Activated naive CD4-positive, alpha-beta T cell treated with anti-CD3 and anti-CD28 coated beads, Interleukin-2, amount 50 U/mL, for 24 hours (primary cell): ENCODE data around the gene MROH7.

ENCODE experiments used
- H3K27ac Mint-ChIP-seq: one replicate; pipeline ENCODE4 v1.8.0; 2021; ENCODE audit warnings: mild to moderate bottlenecking, mixed read lengths
- H3K27me3 Mint-ChIP-seq: one replicate; pipeline ENCODE4 v1.8.0; 2021; ENCODE audit warnings: mixed read lengths
- H3K36me3 Mint-ChIP-seq: one replicate; pipeline ENCODE4 v1.8.0; 2021; ENCODE audit warnings: mixed read lengths
- H3K4me1 Mint-ChIP-seq: one replicate; pipeline ENCODE4 v1.8.0; 2021; ENCODE audit warnings: mixed read lengths
- H3K4me3 Mint-ChIP-seq: one replicate; pipeline ENCODE4 v1.8.0; 2021; ENCODE audit warnings: mild to moderate bottlenecking, mixed read lengths
- H3K9me3 Mint-ChIP-seq: one replicate; pipeline ENCODE4 v1.8.0; 2021; ENCODE audit warnings: mixed read lengths

Gene MROH7

DNA sequence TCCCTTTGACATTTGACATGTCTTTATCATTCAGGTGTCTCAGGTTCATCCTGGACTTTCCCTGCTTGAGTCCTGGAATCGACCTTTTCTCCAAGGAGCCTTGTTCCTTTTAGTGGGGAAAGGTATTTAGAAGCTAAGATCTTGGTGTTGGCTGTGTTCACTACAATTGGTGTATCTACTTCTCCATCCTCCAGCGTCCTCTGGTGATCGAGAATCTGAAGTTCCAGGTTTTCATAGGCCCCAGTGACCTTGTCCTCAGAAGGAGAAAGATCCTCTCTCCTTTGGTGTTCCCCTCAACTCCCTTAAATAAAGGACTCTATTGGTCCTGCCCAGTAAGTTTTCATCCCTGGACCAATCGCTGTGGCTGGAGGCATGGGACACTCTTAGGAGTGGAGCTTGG, 22.1 kb downstream of the MROH7 start:
- Mint-ChIP-seq H3K27me3 (no peaks in the 10 kb centered on the region), H3K9me3 (no peaks in the 10 kb centered on the region), H3K4me3 (no peak overlapping the region), H3K27ac (no peak overlapping the region), H3K36me3 (peaks cover 2% of the 10 kb centered on the region), H3K4me1 (no peaks in the 10 kb centered on the region)

DNA sequence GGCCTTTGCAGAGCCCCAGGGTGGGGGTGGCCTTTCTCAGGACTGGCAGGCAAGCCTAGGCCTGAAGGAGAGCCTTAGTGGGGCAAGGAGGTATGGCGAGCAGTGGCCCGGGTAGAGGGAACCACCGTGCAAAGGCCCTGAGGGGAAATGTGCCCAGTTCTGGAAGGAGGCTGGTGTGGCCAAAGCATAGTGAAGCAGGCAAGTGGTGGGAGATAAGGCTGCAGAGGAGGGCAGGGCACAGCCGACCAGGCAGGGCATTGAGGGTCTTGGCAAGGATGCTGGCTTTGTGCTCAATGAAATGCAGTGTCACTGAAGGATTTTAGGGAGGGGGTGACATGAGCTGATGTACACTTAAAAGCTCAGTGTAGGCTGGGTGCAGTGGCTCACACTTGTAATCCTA, 22.8 kb downstream of the MROH7 start:
- Mint-ChIP-seq H3K36me3 (peaks cover 2% of the 10 kb centered on the region), H3K27ac (no peak overlapping the region), H3K4me3 (no peak overlapping the region), H3K27me3 (no peaks in the 10 kb centered on the region), H3K4me1 (no peaks in the 10 kb centered on the region), H3K9me3 (no peaks in the 10 kb centered on the region)

DNA sequence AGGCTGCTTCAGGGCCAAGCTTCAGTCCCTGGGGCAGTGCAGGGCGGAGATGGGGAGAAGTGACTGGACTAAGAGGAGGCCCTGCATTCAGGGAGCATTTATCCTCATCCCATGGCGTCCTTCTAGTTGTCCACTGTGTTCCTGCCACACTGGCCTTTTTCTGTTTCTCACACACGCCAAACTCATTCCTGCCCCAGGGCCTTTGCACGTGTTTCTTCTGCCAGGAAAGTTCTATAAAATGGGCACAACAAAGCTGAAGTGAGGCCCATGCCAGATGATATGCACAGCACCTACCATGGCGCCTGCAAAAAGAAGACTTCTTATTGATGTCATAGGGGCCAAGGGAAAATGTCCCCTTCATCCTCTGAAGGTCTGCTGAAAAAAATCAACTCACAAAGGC, 24.3 kb downstream of the MROH7 start:
- Mint-ChIP-seq H3K27ac (no peak overlapping the region), H3K36me3 (no peaks in the 10 kb centered on the region), H3K27me3 (no peaks in the 10 kb centered on the region), H3K9me3 (no peaks in the 10 kb centered on the region), H3K4me1 (no peaks in the 10 kb centered on the region), H3K4me3 (no peak overlapping the region)

DNA sequence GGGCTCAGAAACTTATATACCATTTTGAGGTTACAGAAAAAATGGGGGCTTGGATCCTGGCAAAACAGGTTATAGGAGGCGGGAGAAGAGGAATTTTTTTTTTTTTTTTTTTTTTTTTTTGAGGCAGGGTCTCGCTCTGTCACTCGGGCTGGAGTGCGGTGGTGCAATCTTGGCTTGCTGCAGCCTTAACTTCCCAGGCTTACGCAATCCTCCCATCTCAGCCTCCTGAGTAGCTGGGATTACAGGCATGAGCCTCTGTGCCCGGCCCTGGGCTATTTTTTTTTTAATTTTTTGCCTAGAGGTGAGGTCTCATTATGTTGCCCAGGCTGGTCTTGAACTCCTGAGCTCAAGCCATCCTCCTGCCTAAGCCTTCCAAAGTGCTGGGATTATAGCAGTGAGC, 24.7 kb downstream of the MROH7 start:
- Mint-ChIP-seq H3K27ac (no peak overlapping the region), H3K4me1 (no peaks in the 10 kb centered on the region), H3K4me3 (no peak overlapping the region), H3K9me3 (no peaks in the 10 kb centered on the region), H3K36me3 (no peaks in the 10 kb centered on the region), H3K27me3 (no peaks in the 10 kb centered on the region)

DNA sequence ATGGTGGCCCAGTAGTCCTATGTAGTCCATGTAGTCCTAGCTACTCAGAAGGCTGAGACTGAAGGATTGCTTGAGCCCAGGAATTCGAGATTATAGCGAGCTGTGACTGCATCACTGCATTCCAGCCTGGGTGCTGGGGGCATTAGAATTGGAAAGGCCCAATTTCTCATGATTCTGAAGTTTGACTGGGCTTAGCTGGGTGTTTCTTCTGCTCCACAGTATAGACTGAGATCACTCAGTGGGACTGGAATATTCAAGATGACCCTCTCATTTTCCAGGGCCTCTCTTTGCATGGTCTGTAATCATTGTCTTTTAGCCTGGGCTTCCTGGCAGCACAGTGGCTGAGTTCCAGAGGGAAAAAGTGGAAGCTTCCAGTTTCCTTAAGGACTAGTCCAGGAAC, 26.2 kb downstream of the MROH7 start:
- H3K27ac Mint-ChIP-seq = no peak overlapping the region
- H3K4me3 Mint-ChIP-seq = no peak overlapping the region
- no peaks in the 10 kb centered on the region for H3K36me3 Mint-ChIP-seq
- H3K27me3 Mint-ChIP-seq = no peaks in the 10 kb centered on the region
- H3K9me3 Mint-ChIP-seq = no peaks in the 10 kb centered on the region
- no peaks in the 10 kb centered on the region for H3K4me1 Mint-ChIP-seq

DNA sequence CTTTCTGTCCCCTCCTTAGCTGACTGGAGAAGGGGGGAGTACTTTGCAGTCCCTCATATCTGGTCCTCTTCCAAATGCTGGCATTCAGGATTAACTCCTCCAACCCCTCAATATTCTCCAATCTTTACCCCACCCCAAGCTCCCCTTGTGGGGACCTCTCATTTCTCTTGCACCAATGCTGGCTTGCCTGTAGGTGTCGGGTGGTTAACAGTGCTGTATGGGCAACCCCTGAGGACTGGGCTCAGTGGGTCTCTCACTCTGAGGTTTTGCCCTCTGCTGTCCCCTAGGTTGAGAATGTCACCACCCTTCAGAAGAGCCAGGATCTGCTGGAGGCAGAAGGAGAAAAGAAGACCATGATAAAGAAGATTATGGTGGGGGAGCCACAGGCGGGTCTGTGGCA, 27.0 kb downstream of the MROH7 start:
- no peaks in the 10 kb centered on the region for H3K4me1 Mint-ChIP-seq
- no peaks in the 10 kb centered on the region for H3K9me3 Mint-ChIP-seq
- H3K36me3 Mint-ChIP-seq = no peaks in the 10 kb centered on the region
- H3K27ac Mint-ChIP-seq = no peak overlapping the region
- no peaks in the 10 kb centered on the region for H3K27me3 Mint-ChIP-seq
- no peak overlapping the region for H3K4me3 Mint-ChIP-seq

DNA sequence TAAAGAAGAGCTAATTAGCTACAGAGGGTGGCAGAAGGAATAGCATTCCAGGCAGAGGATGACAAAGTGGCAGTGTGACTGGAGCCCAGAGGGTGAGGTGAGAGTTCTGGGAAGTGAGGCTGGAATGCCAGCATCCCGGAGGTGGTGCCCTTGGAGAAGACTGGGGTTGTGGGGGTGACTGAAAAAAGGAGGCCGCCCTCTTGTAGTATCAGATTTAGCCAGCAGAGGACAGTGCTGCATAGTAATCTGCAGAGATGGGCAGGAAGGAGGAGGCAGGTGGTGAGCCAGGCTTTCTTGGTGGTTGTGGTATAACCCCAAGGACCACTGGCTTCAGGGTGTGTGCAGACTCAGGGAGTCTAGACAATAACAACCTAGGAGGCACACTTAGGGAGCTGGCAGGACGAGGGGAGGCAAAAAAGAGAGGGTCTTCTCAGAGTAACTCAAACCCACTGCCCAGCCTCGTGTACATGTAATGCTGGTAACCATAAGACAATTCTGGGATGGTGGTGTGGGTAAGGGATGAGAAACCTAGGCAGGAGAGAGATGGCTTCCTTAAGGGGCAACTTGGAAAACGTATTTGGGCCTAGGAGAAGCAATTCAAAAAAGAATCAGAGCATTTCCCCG, 30.5 kb downstream of the MROH7 start:
- Mint-ChIP-seq H3K4me1 (no peaks in the 10 kb centered on the region), H3K36me3 (no peaks in the 10 kb centered on the region), H3K9me3 (no peaks in the 10 kb centered on the region), H3K27me3 (no peaks in the 10 kb centered on the region), H3K4me3 (no peak overlapping the region), H3K27ac (no peak overlapping the region)

DNA sequence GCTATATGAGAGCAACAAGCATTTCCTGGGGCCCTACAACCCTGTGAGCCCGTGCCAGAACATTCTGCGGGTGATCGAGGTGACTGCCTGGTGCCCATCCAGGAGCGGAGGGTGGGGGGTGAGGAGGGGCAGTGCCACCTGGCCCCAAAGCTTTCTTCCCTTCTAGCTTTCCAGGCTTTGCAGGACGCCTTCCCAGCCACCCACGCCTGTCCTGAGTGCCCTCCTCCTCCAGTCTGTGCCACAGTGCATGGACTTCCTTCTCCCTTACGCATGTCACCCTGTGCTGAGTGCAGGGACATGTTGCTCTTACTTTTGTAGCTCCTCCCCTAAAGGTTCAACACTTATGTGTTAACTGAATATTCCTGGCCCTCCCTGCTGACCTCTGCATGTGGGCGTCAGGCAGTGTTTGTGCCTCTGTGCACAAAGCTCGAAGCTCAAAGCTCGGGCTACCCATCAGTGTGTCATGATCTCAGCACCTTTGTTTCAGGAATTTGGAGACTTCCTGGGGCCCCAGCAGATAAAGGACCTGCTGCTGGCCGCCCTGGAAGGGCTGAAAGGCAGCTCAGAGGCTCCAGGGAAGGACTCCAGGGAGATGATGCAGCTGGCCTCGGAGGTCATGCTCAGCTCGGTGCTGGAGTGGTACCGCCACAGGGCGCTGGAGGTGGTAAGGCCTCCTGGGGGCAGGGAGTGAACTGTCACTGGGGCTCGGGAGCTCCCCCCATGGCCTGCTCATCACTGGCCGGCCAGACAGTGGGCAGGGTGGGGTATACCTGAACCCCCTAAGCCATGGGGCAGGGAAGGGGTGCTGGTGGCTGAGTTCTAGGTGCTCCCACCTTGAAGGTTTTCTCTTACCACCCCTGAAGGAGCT, 37.4 kb downstream of the MROH7 start:
- Mint-ChIP-seq H3K36me3 (no peaks in the 10 kb centered on the region), H3K9me3 (no peaks in the 10 kb centered on the region), H3K27me3 (no peaks in the 10 kb centered on the region), H3K4me1 (no peaks in the 10 kb centered on the region), H3K27ac (no peak overlapping the region), H3K4me3 (no peak overlapping the region)

DNA sequence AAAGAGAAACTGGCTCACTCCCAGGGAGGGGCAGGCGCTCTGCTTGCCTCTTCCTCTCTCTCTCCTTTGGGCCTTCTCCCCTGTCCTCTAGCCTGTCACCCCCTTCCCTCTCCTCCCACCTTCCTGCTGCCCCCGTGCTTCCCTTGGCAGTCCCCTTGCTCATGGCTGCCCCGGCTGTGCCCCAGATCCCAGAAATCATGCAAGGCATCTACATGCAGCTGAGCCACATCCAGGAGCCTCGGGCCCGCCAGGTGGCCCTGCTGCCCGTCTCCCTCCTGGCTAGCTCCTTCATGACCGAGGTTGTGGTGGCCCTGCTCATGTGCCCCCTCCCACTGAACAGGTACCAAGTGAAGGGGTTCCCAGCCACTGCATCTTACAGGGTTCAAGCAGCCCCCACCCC, 38.1 kb downstream of the MROH7 start:
- H3K27ac Mint-ChIP-seq = no peak overlapping the region
- H3K36me3 Mint-ChIP-seq = no peaks in the 10 kb centered on the region
- H3K4me3 Mint-ChIP-seq = no peak overlapping the region
- no peaks in the 10 kb centered on the region for H3K4me1 Mint-ChIP-seq
- H3K27me3 Mint-ChIP-seq = no peaks in the 10 kb centered on the region
- no peaks in the 10 kb centered on the region for H3K9me3 Mint-ChIP-seq

DNA sequence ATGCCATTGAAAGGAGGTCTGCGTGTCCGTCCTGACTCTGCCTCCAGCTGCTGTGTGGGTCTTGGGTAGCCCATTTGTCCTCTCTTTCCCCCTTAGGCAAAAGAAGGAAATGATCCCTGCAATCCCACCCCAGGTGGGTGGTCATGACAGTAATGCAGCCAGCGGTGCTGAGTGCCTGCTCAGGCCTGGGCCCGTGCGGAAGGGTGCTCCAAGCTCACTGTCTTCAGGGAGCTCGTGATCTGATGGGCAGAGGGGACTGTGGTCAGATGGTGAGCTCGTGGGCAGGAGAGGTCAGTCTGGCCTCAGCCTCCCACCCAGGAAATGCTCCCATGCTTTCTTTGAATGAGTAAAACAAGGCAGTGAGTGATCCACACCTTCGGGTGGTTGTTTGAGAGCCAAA, 38.8 kb downstream of the MROH7 start:
- no peaks in the 10 kb centered on the region for H3K27me3 Mint-ChIP-seq
- no peaks in the 10 kb centered on the region for H3K4me1 Mint-ChIP-seq

DNA sequence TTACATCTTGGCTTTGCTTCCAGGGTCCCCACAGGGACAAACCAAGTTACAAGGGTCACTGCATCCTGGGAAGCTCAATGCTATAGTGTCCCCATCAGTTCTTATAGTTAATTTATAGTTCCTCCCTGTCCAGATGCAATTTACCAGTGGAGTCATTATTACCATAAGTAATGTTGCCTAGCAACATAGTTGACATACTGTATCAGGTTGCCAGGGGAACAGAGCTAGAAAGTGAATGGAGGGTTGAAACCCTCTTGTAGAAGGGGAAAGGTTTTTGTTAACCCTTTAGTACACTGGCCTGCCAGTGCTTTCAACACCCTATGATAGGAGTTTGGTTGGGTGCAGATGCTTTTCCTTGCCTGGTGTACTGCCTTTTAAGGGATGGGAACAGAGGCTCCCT, 39.8 kb downstream of the MROH7 start:
- Mint-ChIP-seq H3K4me1 (no peaks in the 10 kb centered on the region), H3K9me3 (no peaks in the 10 kb centered on the region), H3K27me3 (no peaks in the 10 kb centered on the region), H3K4me3 (no peak overlapping the region), H3K27ac (no peak overlapping the region), H3K36me3 (no peaks in the 10 kb centered on the region)

More for the DNA sequence above, 38.8 kb downstream of the MROH7 start:
- no peak overlapping the region for H3K27ac Mint-ChIP-seq
- H3K36me3 Mint-ChIP-seq = no peaks in the 10 kb centered on the region
- H3K4me3 Mint-ChIP-seq = no peak overlapping the region
- no peaks in the 10 kb centered on the region for H3K9me3 Mint-ChIP-seq

DNA sequence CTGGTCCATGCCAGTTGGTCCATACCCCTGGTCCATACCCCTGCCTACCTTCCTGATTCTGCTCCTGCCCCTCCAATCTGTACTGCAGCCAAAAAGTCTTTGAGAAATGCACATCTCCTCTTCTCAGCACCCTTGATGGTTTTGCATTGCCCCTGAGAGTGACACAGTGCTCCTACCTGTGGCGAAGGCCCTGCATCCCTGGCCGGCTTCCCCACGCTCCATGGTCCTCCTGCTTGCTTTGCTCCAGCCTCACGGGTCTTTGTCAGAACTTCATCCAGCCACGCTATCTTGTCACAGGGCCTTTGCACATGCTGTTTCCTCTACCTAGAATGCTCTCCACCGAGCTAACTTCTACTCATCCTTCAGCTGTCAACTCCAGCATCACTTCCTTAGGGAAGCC, 41.9 kb downstream of the MROH7 start:
- H3K4me3 Mint-ChIP-seq = no peak overlapping the region
- no peaks in the 10 kb centered on the region for H3K9me3 Mint-ChIP-seq
- no peak overlapping the region for H3K27ac Mint-ChIP-seq
- no peaks in the 10 kb centered on the region for H3K27me3 Mint-ChIP-seq
- H3K36me3 Mint-ChIP-seq = no peaks in the 10 kb centered on the region
- H3K4me1 Mint-ChIP-seq = no peaks in the 10 kb centered on the region

DNA sequence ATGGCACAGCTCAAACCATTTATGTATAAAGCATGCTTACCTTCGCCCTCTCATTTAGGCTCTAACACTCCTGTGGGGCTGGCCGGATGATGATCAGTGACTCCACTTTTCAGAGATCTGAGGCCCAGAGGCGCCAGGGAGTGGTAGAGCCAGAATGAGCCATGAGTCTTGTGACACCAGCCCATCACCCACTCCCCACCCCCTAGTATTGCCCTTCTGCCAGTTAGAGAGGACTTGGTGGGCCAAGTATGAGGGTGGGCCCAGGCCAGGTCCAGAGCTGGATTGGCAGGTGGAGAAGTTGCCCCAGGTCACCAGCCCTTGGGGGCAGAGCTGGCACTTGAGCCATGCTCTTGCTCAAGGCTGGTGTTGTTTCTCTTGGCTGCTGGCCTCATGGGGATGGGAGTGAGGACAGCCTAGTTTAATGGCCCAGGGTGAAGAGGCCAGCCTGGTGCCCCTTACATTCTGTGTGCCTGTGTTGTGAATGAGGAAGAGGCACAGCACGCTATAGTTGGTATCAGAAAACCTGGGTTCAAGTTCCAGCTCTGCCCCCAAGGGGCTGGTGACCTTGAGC, 43.8 kb downstream of the MROH7 start:
- Mint-ChIP-seq H3K4me3 (no peak overlapping the region), H3K36me3 (no peaks in the 10 kb centered on the region), H3K4me1 (no peaks in the 10 kb centered on the region), H3K27me3 (no peaks in the 10 kb centered on the region), H3K27ac (no peak overlapping the region), H3K9me3 (no peaks in the 10 kb centered on the region)

DNA sequence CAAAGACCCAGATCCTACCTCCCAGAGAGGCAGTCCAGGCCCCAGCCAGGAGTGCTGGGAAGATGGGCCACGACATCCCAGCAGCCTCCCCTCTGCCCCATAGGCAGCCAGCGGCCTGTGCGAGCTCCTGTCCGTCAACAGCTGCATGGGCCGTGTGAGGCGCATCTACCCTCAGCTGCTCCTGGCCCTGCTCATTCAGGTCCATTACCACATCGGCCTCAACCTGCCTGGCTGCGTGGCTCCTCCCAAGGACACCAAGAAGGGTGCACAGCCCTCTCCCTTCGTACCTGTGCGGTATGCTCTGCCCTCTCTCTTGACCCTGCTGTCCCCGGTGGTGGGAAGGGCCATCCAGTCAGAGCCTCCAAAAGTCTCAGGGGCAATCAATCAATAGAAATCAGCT, 44.6 kb downstream of the MROH7 start:
- no peaks in the 10 kb centered on the region for H3K9me3 Mint-ChIP-seq
- no peaks in the 10 kb centered on the region for H3K27me3 Mint-ChIP-seq
- no peak overlapping the region for H3K27ac Mint-ChIP-seq
- H3K4me3 Mint-ChIP-seq = no peak overlapping the region
- H3K4me1 Mint-ChIP-seq = no peaks in the 10 kb centered on the region
- no peaks in the 10 kb centered on the region for H3K36me3 Mint-ChIP-seq

DNA sequence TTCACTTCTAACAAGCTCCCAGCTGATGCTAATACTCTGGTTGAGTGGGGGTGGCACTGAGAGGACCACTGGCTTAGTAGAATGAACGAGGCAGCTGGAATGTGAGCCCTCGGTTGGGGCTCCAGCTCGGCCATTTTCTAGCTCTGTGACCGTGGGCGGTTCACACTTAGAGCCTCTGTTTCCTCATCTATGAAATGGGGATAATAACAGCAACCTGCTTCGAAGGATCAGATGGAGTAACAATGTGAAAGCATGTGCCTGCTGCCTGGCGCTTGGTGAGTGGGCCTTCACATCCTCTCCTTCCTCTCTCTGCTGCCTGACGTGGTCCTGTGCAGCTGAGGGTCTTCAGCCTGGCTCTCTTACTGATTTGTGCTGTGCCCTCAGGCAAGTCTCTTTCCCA, 53.2 kb downstream of the MROH7 start:
- Mint-ChIP-seq H3K4me1 (no peaks in the 10 kb centered on the region), H3K4me3 (no peak overlapping the region), H3K36me3 (no peaks in the 10 kb centered on the region), H3K27ac (no peak overlapping the region), H3K9me3 (no peaks in the 10 kb centered on the region), H3K27me3 (no peaks in the 10 kb centered on the region)

DNA sequence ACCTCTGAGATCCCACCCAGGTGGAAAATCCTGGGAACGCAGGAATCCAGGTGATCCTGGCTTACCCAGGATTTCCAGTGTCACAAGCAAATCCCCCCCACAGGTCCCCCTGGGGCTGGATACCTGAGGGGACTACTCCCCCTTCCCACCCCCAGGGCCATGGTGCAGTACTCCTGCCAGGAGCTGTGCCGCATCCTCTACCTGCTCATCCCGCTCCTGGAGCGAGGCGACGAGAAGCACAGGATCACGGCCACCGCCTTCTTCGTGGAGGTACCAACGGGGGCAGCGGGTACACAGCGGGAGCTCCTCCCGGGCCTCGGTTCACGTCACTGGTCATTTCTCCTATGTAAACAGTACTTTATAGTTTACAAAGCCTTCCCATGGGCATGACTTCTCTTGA, 53.6 kb downstream of the MROH7 start:
- H3K27ac Mint-ChIP-seq = no peak overlapping the region
- H3K4me3 Mint-ChIP-seq = no peak overlapping the region
- H3K27me3 Mint-ChIP-seq = no peaks in the 10 kb centered on the region
- no peaks in the 10 kb centered on the region for H3K4me1 Mint-ChIP-seq
- H3K9me3 Mint-ChIP-seq = no peaks in the 10 kb centered on the region
- H3K36me3 Mint-ChIP-seq = no peaks in the 10 kb centered on the region
